HCT116 (cell line): ENCODE results near the gene EPHA4. TPM values are rescaled to one million over a fixed set of nuclear protein-coding genes. Genes with fewer than 3 reads are reported as not detected.

Experiments used
- ATAC-seq: fragments of 200-7000 bp; cut with Tn5 transposase; 2 replicates; pipeline ENCODE4 v1.9.1; 2020; ENCODE audit warnings: mild to moderate bottlenecking, moderate library complexity
- BruUV-seq: library from RNA; stranded (reverse); fragments of 400-500 nt; replicated peaks from 2 replicates; lab custom pipeline; 2021; lab: Mats Ljungman, UMichigan
- CTCF ChIA-PET: fragments of 300-600 bp; sonication (Branson Sonifier 250); formaldehyde crosslinking; loops from one replicate; lab custom pipeline; 2021; ENCODE audit warnings: antibody characterized with exemption; lab: Charles Lee
- POLR2A ChIA-PET: fragments of 300-600, 350-600 bp; sonication (Branson Sonifier 250); formaldehyde crosslinking; loops from one replicate; lab custom pipeline; 2021; ENCODE audit warnings: antibody characterized with exemption; lab: Charles Lee
- RAD21 ChIA-PET, 2 experiments: fragments of 300-600 bp; sonication (Branson Sonifier 250); formaldehyde crosslinking; loops; one replicate each; lab custom pipeline; 2023; ENCODE audit warnings: low total read pairs in 2 of 2; ENCODE audit not compliant: uncharacterized antibody in 2 of 2, unreplicated experiment in 2 of 2, low non-redundant PET in 1 of 2; lab: Charles Lee
- DNase-seq: peaks from one replicate; pipeline ENCODE4 v3.0.0-alpha.2; 2010; ENCODE audit warnings: low read depth, low spot score
- H2AFZ ChIP-seq: fragments of 200-600 bp; shearing (Covaris generic), sonication (generic); 2 replicates; pipeline ENCODE4 v1.6.1; 2017; ENCODE audit warnings: low read depth, mixed run types, mixed read lengths, antibody characterized with exemption, low read length; ENCODE audit not compliant: poor library complexity, severe bottlenecking
- H3K27ac ChIP-seq: 2 replicates; pipeline ENCODE4 v1.5.1; 2012; ENCODE audit warnings: low read depth, low read length
- H3K27me3 ChIP-seq: fragments of 200-600 bp; sonication (generic); 2 replicates; pipeline ENCODE4 v1.6.1; 2016; ENCODE audit warnings: mixed run types, low read length, mixed read lengths; ENCODE audit not compliant: insufficient read depth
- H3K36me3 ChIP-seq, 2 experiments: fragments of 200-500 bp in 1 of 2; fragments of 200-600 bp in 1 of 2; sonication (Bioruptor generic) in 1 of 2; sonication (generic) in 1 of 2; 2 replicates each; pipeline versions ENCODE4 v1.5.1 to v1.6.1; 2014 to 2016; ENCODE audit warnings: low read length in 2 of 2, inconsistent platforms in 1 of 2, mixed read lengths in 1 of 2, mixed run types in 1 of 2; ENCODE audit not compliant: insufficient read depth in 2 of 2, control insufficient read depth in 1 of 2
- H3K4me1 ChIP-seq, 2 experiments: fragments of 200-600 bp in 1 of 2; sonication (generic) in 1 of 2; 2 replicates each; pipeline versions ENCODE4 v1.5.1 to v1.6.1; 2012 to 2017; ENCODE audit warnings: low read length in 2 of 2, inconsistent platforms in 1 of 2, mild to moderate bottlenecking in 1 of 2, mixed read lengths in 1 of 2, mixed run types in 1 of 2, moderate library complexity in 1 of 2; ENCODE audit not compliant: insufficient read depth in 2 of 2, control insufficient read depth in 1 of 2
- H3K4me2 ChIP-seq: fragments of 200-600 bp; sonication (generic); 2 replicates; pipeline ENCODE4 v1.6.1; 2017; ENCODE audit warnings: mixed run types, low read length, mixed read lengths
- H3K4me3 ChIP-seq, 2 experiments: fragments of 200-600 bp in 1 of 2; sonication (generic) in 1 of 2; replicated peaks in 1 of 2; 2 replicates each; pipeline ENCODE4 v1.5.1; 2011 to 2016; ENCODE audit warnings: low read length in 2 of 2, control low read depth in 1 of 2, low read depth in 1 of 2, mild to moderate bottlenecking in 1 of 2, mixed read lengths in 1 of 2, mixed run types in 1 of 2
- H3K79me2 ChIP-seq: fragments of 200-600 bp; sonication (generic); 2 replicates; pipeline ENCODE4 v1.6.1; 2017; ENCODE audit warnings: mild to moderate bottlenecking, mixed run types, low read length, moderate library complexity, mixed read lengths; ENCODE audit not compliant: insufficient read depth
- H3K9ac ChIP-seq: fragments of 200-600 bp; sonication (generic); 2 replicates; pipeline ENCODE4 v1.6.1; 2016; ENCODE audit warnings: low read length, mixed read lengths
- H3K9me2 ChIP-seq: fragments of 200-600 bp; sonication (generic), shearing (Covaris generic); 2 replicates; pipeline ENCODE4 v1.6.1; 2017; ENCODE audit warnings: mixed run types, mild to moderate bottlenecking, moderate library complexity; ENCODE audit not compliant: insufficient read depth
- H3K9me3 ChIP-seq, 2 experiments: fragments of 200-500 bp in 1 of 2; fragments of 200-600 bp in 1 of 2; sonication (Bioruptor generic) in 1 of 2; sonication (generic) in 1 of 2; 2 replicates each; pipeline ENCODE4 v1.6.1; 2014 to 2017; ENCODE audit warnings: low read length in 2 of 2, mixed read lengths in 2 of 2, inconsistent platforms in 1 of 2, low read depth in 1 of 2, mild to moderate bottlenecking in 1 of 2, mixed run types in 1 of 2, moderate library complexity in 1 of 2; ENCODE audit not compliant: control insufficient read depth in 1 of 2, insufficient read depth in 1 of 2
- H4K20me1 ChIP-seq: fragments of 200-600 bp; sonication (generic), shearing (Covaris generic); 2 replicates; pipeline ENCODE4 v1.6.1; 2017; ENCODE audit warnings: mixed run types, mild to moderate bottlenecking, moderate library complexity; ENCODE audit not compliant: insufficient read depth
- EZH2 ChIP-seq: fragments of 200-600 bp; sonication (generic); IDR thresholded peaks from 2 replicates; pipeline ENCODE4 v1.6.1; 2017; ENCODE audit warnings: antibody characterized with exemption, mixed run types
- EZH2phosphoT487 ChIP-seq: fragments of 200-600 bp; IDR thresholded peaks from 2 replicates; pipeline ENCODE4 v1.6.1; 2018; ENCODE audit warnings: antibody characterized with exemption, borderline replicate concordance
- FOSL1 ChIP-seq: IDR thresholded peaks from 2 replicates; pipeline ENCODE4 v1.6.1; 2012; ENCODE audit warnings: low read depth
- JUND ChIP-seq: IDR thresholded peaks from 2 replicates; pipeline ENCODE4 v1.6.1; 2012
- SP1 ChIP-seq: IDR thresholded peaks from 2 replicates; pipeline ENCODE4 v1.6.1; 2012; ENCODE audit warnings: low read depth
- SRF ChIP-seq: IDR thresholded peaks from 2 replicates; pipeline ENCODE4 v1.6.1; 2012; ENCODE audit warnings: low read depth
- intact Hi-C: fragments of 100-400 bp; cut with micrococcal nuclease; formaldehyde crosslinking; loops from 2 replicates; pipeline ENCODE4 v1.10.0; 2022
- total RNA-seq: library from RNA; stranded (reverse); gene quantifications from one replicate; pipeline ENCODE4 v1.2.1, GENCODE V29; 2021; ENCODE audit not compliant: unreplicated experiment
- TF ChIP-seq, protein P1 (sequence below), 3 experiments: fragments of 200-600 bp in 1 of 3; sonication (generic) in 1 of 3; IDR thresholded peaks in 2 of 3; conservative IDR thresholded peaks in 1 of 3; 2 replicates each; pipeline ENCODE4 v1.5.1; 2012 to 2017; ENCODE audit warnings: low read depth in 2 of 3, low read length in 2 of 3, antibody characterized with exemption in 1 of 3, borderline replicate concordance in 1 of 3, control low read depth in 1 of 3, mild to moderate bottlenecking in 1 of 3, mixed read lengths in 1 of 3, mixed run types in 1 of 3, moderate library complexity in 1 of 3; ENCODE audit not compliant: insufficient read depth in 1 of 3
- TF ChIP-seq, protein P2 (sequence below): IDR thresholded peaks from 2 replicates; pipeline ENCODE4 v1.6.1; 2012
- TF ChIP-seq, protein P3 (sequence below): IDR thresholded peaks from 2 replicates; pipeline ENCODE4 v1.6.1; 2011; ENCODE audit warnings: mild to moderate bottlenecking, low read length, moderate library complexity; ENCODE audit not compliant: insufficient replicate concordance; ENCODE audit errors: extremely low read depth
- TF ChIP-seq, protein P4 (sequence below): IDR thresholded peaks from 2 replicates; pipeline ENCODE4 v1.6.1; 2012; ENCODE audit warnings: low read depth
- TF ChIP-seq, protein P5 (sequence below): IDR thresholded peaks from 2 replicates; pipeline ENCODE4 v1.6.1; 2012

EPHA4 gene
- total RNA-seq, 1 experiment from 2014 or later = 3.5 TPM

DNA sequence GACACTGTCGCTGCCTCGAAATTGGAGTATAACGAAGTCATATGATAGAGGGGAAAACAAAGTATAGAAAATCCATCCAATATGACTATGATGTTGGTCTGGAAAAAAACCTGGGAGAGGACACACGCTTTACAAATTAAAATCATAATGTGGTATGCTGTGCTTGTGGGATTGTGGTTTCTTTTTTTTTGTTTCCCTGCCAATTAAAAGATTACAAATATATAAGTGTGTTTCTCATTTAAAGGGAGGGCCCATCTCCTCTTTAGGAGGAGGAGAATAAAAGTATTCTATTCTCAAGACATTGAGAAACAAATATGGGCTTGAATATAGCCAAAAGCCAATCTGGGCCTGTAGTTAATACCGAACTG, 86.6 kb downstream of the EPHA4 start:
- ChIA-PET CTCF (no interaction called here), RAD21 (no interaction called here), POLR2A (no interaction called here)
- Histone ChIP-seq H2AFZ (no peak overlapping the region), H3K9me3 (no peaks in the 10 kb centered on the region), H3K4me3 (no peak overlapping the region), H3K27ac (no peak overlapping the region), H3K4me1 (no peaks in the 10 kb centered on the region), H3K4me2 (no peak overlapping the region), H3K36me3 (no peaks in the 10 kb centered on the region), H3K9ac (no peak overlapping the region), H3K27me3 (no peaks in the 10 kb centered on the region), H4K20me1 (no peaks in the 10 kb centered on the region), H3K9me2 (no peaks in the 10 kb centered on the region), H3K79me2 (no peaks in the 10 kb centered on the region)
- ATAC-seq = no peak
- intact Hi-C loops = no loop called here
- no peak for DNase-seq
- TF ChIP-seq, protein P1, sequence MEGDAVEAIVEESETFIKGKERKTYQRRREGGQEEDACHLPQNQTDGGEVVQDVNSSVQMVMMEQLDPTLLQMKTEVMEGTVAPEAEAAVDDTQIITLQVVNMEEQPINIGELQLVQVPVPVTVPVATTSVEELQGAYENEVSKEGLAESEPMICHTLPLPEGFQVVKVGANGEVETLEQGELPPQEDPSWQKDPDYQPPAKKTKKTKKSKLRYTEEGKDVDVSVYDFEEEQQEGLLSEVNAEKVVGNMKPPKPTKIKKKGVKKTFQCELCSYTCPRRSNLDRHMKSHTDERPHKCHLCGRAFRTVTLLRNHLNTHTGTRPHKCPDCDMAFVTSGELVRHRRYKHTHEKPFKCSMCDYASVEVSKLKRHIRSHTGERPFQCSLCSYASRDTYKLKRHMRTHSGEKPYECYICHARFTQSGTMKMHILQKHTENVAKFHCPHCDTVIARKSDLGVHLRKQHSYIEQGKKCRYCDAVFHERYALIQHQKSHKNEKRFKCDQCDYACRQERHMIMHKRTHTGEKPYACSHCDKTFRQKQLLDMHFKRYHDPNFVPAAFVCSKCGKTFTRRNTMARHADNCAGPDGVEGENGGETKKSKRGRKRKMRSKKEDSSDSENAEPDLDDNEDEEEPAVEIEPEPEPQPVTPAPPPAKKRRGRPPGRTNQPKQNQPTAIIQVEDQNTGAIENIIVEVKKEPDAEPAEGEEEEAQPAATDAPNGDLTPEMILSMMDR (IDR thresholded peaks at IDR 0.05 in 2 of 3, conservative IDR thresholded peaks at IDR 0.05 in 1 of 3; ENCODE audit: borderline replicate concordance in 1 of 3, insufficient read depth in 1 of 3, low read depth in 2 of 3, low read length in 2 of 3) = no peak
- BruUV-seq = no TSS peak

DNA sequence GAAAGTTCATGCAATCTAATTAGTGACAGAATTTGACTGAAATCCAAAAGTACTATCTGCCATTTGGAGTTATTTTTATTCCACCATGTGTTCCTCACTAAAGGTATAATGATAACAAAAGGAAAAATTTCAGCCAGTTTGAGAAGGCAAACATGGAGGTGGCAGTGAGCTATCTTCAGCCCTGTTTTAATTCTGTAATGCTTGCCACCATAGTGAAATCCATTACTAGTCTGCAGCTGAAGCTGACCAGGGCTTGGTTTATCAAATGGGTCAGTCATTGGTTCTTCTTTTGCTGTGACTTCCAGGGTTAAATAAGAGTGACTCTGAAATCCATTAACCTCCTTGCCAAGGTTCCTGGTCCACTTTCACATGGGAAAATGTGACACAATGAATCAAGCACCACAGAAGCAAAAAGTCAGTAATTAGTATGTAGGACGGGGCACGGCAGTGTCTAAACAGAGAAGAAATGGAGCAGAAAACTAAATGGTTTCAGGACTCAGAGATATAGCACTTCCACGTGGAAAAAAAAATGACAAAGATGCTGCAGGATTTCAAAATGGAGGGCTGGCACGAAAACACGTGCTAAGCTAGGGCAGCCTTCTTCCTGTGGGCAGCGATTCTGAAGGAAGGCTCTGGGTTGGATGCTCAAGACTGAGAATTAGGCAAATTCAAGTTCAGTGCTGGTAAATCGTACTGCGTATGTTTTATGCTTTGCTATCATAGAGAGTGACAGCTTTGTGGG, 87.2 kb downstream of the EPHA4 start:
- H3K4me3 ChIP-seq = no peak overlapping the region
- no peak overlapping the region for H3K27ac ChIP-seq
- BruUV-seq = no TSS peak
- intact Hi-C loops = no loop called here
- no peaks in the 10 kb centered on the region for H3K4me1 ChIP-seq
- no peaks in the 10 kb centered on the region for H4K20me1 ChIP-seq
- H3K9ac ChIP-seq = no peak overlapping the region
- no peaks in the 10 kb centered on the region for H3K9me2 ChIP-seq
- ATAC-seq = no peak
- H3K27me3 ChIP-seq = no peaks in the 10 kb centered on the region
- ChIA-PET POLR2A (no interaction called here), RAD21 (no interaction called here), CTCF (no interaction called here)
- no peaks in the 10 kb centered on the region for H3K36me3 ChIP-seq
- no peak for DNase-seq
- H3K9me3 ChIP-seq = no peaks in the 10 kb centered on the region
- H3K79me2 ChIP-seq = no peaks in the 10 kb centered on the region
- no peak overlapping the region for H3K4me2 ChIP-seq
- H2AFZ ChIP-seq = no peak overlapping the region
- no peak for TF ChIP-seq SRF
- TF ChIP-seq, protein P2, sequence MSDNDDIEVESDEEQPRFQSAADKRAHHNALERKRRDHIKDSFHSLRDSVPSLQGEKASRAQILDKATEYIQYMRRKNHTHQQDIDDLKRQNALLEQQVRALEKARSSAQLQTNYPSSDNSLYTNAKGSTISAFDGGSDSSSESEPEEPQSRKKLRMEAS = no peak
- no peak for TF ChIP-seq JUND
- TF ChIP-seq, protein P3, sequence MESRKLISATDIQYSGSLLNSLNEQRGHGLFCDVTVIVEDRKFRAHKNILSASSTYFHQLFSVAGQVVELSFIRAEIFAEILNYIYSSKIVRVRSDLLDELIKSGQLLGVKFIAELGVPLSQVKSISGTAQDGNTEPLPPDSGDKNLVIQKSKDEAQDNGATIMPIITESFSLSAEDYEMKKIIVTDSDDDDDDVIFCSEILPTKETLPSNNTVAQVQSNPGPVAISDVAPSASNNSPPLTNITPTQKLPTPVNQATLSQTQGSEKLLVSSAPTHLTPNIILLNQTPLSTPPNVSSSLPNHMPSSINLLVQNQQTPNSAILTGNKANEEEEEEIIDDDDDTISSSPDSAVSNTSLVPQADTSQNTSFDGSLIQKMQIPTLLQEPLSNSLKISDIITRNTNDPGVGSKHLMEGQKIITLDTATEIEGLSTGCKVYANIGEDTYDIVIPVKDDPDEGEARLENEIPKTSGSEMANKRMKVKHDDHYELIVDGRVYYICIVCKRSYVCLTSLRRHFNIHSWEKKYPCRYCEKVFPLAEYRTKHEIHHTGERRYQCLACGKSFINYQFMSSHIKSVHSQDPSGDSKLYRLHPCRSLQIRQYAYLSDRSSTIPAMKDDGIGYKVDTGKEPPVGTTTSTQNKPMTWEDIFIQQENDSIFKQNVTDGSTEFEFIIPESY = no peak
- TF ChIP-seq FOSL1 = no peak
- TF ChIP-seq EZH2phosphoT487 = no peak
- TF ChIP-seq SP1 = no peak
- TF ChIP-seq, protein P4, sequence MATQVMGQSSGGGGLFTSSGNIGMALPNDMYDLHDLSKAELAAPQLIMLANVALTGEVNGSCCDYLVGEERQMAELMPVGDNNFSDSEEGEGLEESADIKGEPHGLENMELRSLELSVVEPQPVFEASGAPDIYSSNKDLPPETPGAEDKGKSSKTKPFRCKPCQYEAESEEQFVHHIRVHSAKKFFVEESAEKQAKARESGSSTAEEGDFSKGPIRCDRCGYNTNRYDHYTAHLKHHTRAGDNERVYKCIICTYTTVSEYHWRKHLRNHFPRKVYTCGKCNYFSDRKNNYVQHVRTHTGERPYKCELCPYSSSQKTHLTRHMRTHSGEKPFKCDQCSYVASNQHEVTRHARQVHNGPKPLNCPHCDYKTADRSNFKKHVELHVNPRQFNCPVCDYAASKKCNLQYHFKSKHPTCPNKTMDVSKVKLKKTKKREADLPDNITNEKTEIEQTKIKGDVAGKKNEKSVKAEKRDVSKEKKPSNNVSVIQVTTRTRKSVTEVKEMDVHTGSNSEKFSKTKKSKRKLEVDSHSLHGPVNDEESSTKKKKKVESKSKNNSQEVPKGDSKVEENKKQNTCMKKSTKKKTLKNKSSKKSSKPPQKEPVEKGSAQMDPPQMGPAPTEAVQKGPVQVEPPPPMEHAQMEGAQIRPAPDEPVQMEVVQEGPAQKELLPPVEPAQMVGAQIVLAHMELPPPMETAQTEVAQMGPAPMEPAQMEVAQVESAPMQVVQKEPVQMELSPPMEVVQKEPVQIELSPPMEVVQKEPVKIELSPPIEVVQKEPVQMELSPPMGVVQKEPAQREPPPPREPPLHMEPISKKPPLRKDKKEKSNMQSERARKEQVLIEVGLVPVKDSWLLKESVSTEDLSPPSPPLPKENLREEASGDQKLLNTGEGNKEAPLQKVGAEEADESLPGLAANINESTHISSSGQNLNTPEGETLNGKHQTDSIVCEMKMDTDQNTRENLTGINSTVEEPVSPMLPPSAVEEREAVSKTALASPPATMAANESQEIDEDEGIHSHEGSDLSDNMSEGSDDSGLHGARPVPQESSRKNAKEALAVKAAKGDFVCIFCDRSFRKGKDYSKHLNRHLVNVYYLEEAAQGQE = no peak
- TF ChIP-seq, protein P5, sequence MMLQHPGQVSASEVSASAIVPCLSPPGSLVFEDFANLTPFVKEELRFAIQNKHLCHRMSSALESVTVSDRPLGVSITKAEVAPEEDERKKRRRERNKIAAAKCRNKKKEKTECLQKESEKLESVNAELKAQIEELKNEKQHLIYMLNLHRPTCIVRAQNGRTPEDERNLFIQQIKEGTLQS = no peak
- TF ChIP-seq EZH2 = no peak
